ENCODE results near the gene PRH1.

The PRH1 gene

DNA sequence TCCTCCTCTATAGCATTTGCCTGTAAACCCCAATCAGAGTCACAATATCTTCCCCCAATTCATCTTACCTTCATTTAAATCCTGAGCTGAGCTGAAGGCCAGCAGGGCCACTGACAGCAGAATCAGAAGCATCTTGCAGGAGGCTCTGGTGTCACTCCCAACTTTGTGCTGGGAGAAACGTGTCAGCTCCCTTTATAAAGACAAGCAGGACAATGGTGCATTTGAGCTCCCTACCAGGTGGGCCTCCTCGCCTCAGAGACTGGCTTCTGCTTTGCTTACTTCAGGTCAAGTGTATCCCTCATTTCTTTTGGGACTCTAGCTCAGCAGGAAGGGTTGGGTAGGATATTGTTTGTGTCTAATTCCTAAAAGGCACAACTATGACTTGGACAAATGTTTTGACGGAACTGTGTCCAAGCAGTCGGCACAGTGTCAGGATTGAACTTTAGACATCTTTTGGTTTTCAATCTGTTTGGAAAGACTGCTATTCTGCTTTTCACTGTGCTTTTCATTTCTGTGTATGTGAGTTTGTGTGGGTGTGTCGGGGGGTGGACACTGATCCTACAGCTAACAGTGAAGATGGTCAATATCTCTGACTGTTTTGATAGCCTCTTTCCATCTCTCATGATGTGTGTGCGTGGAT lies at the start of gene PRH1:
Gene PRH1 (minus strand): TSS at position 170 of the 640 bp plus-strand sequence. CDS start 38 bp downstream, at position 132.
- no peak for DNase-seq (ENCODE audit: low spot score)

DNA sequence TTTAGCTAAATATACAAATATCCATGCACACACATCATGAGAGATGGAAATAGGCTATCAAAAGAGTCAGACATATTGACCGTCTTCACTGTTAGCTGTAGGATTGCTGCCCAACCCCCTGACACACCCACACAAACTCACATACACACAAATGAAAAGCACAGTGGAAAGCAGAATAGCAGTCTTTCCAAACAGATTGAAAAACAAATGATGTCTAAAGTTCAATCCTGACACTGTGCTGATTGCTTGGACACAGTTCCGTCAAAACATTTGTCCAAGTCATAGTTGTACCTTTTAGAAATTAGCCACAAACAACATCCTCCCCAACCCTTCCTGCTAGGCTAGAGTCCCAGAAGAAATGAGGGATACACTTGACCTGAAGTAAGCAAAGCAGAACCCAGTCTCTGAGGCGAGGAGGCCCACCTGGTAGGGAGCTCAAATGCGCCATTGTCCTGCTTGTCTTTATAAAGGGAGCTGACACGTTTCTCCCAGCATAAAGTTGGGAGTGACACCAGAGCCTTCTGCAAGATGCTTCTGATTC lies 44.8 kb upstream of the PRH1 start, which contains the start of gene PRH2:
Gene PRH2 (plus strand): TSS at position 491 of the 541 bp plus-strand sequence. CDS start 38 bp downstream, at position 529.
- no peak for DNase-seq (ENCODE audit: low spot score)

DNA sequence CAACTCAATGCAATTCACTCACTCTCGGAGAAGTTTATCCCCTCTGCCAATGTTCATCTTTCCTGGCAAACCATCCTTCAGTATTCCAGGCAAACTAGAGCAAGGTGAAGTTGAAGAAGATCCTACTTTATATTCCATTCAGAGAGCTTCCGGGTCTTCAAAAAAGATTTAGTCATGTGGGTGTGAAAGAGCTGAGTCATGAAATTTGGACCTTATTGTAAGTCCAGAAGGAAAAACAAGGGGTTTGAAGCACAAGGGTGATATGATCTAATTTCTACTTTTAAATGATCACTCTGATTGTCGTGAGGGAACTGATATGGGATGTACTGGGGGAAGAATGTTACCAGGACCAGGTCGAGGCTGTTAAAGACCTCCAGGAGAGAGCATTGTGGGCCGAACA lies 42.2 kb upstream of the PRH1 start:
- no peak for DNase-seq (ENCODE audit: low spot score)

DNA sequence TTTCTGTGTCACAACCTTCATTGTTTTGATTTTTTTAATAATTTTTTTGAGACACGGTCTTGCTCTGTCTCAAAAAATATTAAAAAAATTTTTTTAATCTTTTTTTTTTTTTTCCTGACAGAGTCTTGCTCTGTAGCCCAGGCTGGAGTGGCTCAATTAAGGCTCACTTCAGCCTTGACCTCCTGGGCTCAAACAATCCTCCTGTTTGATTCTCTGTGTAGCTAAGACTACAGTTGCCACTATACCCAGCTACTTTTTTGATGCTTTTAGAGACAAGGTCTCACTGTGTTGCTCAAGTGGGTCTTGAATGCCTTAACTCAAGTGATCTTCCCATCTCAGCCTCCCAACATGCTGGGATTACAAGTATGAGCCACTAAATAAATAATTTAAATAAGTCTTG lies 35.8 kb upstream of the PRH1 start:
- no peak for DNase-seq (ENCODE audit: low spot score)

DNA sequence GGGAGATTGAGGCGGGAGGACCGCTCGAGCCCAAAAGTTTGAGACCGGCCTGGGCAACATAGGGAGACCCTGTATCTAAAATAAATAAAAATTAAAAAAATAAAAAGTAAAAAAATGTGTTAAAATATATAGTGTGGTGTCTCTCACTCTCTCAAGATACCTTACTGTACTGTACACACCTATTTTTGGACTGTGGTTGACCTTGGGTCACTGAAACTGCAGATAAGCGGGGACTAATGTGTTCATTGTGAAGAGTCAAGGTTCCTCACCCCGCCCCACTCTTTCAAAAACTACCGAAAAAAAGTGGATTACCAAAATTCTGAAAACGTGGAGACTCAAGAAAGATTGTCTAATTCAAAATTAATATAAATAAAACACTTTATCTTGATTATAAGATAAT lies 26.3 kb upstream of the PRH1 start:
- DNase-seq (ENCODE audit: low spot score): no peak

DNA sequence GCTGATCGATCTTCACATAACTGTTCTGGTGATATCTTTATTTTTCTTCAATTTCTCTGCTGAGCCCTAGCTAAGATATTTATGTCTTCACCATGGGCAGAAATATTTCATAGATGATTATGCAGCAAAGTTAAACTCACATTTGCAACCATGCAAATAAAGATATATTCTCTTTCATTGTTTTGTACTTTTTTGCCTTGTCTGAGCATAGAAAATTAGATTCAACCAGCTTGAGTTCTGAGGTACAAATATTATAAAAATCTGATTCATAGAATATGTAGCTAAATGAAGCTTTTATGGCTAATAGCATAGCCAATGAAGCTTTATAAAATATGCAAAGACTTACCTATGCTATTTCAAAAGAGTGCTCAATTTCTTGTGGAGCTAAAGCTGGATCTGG lies 25.4 kb upstream of the PRH1 start, which contains the start of gene TAS2R13:
Gene TAS2R13 (minus strand): TSS at position 101 of the 400 bp plus-strand sequence. CDS start 264 bp downstream, outside the sequence.
- no peak for DNase-seq (ENCODE audit: low spot score)

DNA sequence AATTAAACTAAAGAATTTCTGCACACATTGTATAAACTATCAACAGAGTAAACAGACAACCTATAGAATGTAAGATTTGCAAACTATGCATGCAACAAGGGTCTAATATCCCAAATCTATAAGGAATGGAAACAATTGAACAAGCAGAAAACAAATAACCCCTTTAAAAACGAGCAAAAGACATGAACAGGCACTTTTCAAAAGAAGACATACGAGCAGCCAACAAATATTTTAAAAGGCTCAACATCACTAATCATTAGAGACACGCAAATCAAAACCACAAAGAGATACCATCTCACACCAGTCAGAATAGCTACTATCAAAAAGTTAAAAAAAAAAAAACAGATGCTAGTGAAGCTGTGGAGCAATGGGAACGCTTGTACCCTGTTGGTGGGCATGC lies 20.6 kb upstream of the PRH1 start:
- no peak for DNase-seq (ENCODE audit: low spot score)

DNA sequence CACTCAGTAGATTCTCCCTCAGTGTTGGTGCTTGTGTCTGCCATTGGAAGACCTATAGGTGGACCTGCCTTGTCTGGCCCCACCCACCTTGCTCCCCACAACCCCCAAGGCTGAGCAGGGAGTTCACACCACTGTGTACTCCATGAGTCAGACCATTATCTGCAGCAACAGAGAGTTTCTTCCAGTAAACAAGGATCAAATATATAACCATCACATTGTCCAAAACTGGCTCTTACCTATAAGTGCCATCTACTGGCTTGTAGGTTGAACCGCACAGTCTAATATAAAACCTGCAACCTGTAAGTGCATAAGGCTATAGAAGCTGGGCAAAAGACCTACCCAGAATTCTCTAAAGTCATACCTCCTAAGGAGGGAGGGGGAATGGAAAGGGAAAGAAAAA lies 17.4 kb upstream of the PRH1 start:
- DNase-seq (ENCODE audit: low spot score): no peak

DNA sequence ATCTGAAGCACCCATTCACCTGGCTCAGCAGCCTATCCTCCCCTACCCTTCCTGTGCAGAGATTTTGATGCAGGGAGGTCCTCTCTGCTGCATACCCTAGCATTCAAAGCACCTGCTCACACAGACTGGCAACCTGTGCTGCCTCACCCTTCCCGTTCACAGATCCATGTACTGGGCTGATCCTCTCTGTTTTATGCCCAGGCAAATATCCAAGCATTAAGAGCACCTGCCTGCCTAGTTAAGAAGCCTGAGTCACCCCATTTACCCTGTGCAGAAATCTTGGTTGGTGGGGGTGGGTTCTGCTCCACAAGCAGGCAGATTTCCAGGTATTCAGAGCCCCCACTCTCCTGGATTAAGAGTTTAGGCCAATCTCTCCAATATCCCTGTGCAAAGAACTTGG lies 16.9 kb upstream of the PRH1 start:
- no peak for DNase-seq (ENCODE audit: low spot score)

DNA sequence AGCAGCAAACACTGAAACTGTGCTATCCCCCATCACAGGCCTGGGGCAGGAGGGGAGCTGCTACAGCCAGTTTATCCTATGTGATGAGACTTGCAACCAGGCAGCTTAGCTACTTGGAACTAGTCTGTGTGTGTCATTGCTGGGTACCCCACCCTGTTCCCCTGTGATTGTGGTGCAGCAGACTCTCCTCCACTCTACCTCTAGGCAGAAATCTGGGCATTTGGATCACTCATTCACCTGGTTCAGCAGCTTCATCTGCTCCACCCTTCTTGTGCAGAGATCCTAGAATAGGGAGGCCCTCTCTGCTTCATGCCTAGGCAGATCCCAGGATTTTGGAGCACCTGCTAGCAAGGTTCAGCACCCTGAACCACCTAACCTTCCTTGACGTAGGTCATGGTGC lies 16.5 kb upstream of the PRH1 start:
- DNase-seq (ENCODE audit: low spot score): no peak

DNA sequence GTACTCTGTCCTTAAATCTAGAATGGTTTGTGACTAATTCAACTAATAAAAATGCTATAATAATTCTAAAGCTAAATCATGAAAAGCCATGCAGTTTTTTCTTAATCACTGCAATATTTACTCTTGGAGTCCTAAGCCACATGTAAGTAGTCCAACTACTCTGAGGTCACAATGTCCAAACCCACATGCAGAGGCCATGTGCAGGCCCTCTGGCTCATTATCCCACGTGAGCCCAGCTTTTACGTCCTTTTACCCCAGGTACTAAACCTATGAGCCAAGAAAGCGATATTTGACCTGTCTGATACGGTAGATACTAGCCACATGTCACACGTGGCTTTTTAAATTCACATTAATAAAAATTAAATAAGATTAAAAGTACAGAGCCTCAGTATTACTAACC lies 12.8 kb upstream of the PRH1 start:
- DNase-seq (ENCODE audit: low spot score): no peak

DNA sequence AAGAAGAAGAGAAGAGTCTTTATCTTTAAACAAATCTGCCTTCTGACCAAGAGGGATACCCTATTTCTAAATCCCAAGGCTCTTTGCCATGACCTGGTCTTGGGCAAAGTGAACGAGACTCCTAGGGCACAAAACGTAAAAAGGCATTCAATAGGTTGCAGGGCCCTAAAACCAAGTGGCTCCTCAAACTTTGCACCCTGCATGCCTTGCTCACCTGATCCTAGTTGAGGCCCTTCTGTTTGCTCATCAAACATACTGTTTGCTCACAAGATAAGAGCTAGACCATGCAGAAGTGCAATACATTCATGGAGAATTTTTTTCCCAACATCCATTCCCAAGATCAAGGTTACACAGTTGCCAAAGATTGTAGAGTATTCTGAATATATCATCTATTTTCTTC lies 7.9 kb upstream of the PRH1 start:
- DNase-seq (ENCODE audit: low spot score): no peak

DNA sequence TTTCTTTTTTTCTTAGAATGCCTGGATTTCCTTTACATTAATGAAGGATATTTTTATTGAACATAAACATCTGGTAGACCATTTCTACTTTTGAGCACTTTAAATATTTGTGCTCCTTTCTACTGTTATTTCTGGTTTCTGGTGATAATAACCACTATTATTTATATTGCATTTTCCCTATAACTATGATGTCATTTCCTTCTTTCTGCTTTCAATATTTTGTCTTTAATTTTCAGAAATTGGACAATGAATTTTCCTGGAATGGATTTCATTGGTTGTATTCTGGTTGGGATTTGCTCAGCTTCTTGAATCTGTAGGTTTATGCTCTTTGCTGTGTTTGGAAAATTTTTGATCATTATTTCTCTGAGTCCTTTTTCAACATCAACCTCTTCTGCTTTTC lies 5.2 kb upstream of the PRH1 start:
- DNase-seq (ENCODE audit: low spot score): no peak

DNA sequence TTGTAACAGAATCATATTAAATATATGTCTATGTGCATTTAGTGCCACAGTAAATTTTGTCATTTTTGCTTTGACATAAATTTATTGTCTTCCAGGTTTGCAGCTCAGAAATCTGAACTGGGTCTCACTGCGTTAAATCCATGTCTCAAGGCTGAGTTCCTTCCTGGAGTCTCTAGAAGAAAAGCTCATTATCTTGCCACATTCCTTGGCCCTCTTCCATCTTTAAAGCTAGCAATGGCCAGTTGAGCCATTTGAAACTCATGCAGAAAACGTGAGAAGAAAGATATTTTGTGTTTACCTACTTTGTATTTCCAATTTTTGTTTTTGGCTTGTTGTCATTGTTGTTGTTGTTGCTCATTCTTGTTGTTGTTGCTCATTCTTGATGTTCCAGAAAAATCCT lies 10.7 kb downstream of the PRH1 start:
- no peak for DNase-seq (ENCODE audit: low spot score)

DNA sequence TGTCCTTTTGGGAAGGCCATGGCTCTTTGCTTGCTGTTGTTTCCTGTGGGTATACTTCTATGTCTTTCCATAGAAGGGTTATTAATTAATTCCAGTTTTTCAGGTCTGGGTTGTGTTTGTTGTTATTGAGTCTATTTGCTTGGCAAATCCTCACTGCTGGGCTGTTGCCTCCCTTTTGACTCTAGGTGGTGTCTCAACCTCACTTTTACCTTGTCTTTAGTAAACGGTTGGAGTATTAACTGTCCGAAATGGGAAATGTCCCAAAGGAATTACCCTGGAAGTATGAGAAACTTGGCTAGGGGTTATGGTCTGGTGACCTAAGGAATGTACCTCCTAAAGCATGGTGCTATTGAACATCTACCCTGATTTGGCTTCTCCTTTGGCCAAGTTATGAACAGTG lies 16.7 kb downstream of the PRH1 start:
- DNase-seq (ENCODE audit: low spot score): no peak

DNA sequence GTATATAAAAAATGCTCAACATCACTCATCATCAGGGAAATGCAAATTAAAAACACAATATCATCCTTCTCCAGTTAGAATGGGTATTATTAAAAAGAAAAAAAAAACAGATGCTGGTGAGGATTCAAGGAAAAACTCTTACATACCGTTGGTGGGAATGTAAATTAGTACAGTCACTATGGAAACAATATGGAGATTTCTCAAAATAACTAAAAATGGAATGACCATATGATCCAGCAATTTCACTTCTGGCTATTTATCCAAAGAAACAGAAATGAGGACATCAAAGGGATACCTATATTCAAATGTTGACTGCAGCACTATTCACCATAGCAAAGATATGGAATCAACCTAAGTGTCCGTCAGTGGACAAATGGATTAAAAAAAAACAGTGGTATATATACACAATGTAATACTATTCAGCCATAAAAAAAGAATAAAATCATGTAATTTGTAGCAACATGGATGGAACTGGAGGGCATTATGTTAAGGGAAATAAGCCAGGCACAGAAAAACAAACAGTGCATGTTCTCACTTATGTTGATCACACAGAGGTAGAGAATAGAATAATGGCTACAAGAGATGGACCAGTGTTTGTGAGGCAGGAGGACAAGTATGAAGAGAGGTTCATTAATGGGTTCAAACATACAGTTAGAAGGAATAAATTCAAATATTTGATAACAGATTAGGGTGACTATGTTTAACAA lies 20.4 kb downstream of the PRH1 start:
- DNase-seq (ENCODE audit: low spot score): no peak

DNA sequence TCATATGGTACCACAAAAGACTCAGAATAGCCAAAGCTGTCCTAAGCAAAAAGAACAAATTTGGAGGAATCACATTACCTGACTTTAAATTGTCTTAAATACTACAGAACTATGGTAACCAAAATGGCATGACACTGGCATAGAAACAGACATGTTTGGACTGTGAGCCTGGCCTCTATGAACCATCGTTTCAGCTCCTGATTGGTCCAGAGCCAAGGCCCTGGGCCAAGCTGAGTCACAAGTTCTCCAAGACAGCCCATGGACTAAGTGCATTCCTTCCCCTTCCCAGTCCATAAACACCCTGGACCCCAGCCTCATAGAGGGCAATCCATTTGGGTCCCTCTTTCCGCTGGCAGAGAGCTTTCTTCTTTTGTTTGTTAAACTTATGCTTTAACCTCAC lies 22.7 kb downstream of the PRH1 start:
- DNase-seq (ENCODE audit: low spot score): no peak

DNA sequence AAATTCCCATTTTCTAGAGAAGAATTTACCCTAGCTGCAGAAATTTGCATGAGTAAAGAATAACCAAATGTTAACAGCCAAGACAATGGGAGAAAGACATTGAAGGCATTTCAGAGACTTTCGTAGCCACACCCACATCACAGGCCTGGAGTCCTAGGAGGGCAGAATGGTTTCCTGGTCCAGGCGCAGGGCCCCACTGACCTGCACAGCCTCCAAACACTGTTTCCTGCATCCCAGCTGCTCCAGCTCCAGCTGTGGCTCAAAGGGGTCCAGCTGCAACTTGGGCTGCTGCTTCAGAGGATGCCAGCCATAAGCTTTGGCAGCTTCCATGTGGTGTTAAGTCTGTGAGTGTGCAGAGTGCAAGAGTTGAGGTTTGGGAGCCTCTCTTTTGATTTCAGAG lies 28.2 kb downstream of the PRH1 start:
- DNase-seq (ENCODE audit: low spot score): no peak

DNA sequence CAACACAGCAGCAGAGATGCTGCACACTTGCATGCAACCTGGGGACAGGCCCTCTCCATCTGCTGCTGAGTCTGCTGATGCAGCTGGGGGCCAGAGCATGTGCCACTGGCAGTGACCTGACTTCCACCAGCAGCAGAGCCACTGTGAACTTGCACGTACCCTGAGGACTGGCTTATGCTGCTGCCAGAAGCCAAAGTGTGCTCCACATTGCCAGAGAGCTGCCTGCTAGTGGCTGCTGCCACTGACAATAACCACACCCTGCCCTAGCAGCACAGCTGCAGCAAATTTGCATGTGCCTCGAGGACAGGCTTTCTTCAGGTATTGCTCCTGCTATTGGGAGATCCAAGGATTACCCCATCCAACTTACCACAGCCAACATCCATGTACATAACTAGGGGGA lies 30.3 kb downstream of the PRH1 start:
- no peak for DNase-seq (ENCODE audit: low spot score)

DNA sequence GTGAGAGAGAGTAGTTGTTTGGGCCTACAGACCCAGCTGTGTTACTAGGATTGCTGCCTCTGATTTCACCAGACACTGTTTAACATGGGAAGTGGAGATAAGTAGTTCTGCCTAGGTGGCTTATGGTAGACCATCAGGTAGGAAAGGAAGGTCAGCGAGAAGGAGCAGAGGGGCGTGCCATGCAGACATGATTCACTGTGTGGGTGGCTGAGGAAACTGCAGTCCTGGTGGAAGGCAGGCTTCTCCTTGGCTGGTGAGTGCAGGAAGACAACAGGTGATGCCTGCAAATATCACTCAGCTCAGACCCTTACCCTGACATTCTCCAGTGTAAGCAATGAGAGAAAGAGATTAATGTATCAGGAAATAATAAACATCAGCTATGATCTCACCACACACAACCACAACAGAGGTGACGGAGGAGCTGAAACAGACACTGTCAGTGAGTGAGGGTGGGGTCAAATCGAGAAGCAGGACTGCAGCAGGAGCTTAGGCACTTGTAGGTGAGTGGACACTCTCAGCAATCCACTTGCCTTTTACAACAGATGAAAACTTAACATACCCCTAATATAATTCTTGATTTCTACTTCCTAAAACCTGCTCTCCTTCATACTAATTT lies 32.7 kb downstream of the PRH1 start:
- DNase-seq (ENCODE audit: low spot score): no peak

DNA sequence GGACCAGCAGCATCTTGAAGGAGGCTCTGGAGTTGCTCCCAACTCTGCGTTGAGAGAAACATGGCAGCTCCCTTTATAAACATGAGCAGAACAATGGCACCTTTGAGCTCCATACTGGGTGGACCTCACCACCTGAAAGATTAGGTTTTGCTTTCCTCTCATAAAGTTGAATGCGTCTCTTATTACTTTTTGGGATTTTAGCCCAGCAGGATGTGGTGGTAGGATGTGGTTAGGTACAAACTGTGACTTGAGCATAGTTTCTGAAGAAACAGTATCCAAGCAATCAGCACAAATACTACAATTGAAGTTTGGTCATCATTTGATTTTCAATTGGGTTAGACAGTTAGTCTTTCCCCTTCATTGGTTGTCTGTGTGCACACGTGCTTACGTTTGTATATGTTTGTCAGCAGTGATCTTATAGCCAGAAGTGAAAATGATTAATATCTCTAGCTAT lies 34.6 kb downstream of the PRH1 start, which contains the start of gene PRR4:
Gene PRR4 (minus strand): TSS at position 51 of the 454 bp plus-strand sequence. CDS start 38 bp downstream, at position 13.
- DNase-seq (ENCODE audit: low spot score): no peak

DNA sequence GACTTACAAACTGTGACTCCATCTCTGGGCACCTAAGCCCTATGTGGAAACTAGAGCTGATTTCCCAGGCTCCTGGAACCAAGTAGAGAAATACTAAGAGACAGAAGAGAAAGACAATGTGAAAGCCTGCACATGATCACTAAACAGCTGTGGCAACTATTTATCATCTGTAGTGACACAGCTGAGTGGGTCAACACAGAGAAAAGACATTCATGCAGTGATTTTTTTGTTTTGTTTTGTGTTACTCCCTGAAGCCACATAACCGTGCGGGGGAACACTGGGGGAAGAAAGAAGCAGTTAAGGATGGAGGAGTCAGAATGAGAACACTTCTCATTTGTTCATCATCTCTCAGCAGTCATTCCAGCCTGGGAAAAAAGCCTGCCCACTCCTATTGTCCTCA lies 36.3 kb downstream of the PRH1 start:
- DNase-seq (ENCODE audit: low spot score): no peak

DNA sequence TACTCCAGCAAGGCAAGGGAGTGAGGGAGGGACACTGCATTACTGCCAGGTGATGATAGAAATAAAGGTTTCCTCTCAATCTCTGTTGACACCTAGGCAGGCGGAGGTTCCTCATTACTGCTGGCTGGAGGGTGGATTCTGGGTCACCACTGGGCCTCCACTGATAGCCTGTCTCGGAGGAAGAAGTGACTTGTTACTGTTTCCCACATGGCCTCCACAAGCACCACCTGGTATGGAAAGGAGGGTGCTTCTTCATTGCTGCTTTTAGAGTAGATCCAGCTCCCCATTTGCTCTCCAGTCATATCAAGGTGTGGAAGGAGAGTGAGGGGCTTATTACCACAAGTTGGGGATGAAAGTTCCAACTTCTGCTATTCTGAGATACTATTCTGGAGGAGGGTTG lies 41.2 kb downstream of the PRH1 start:
- no peak for DNase-seq (ENCODE audit: low spot score)

Measured in D341Med (cell line).